ENCODE measurements around the gene RAB8B. TPM values are rescaled to one million over a fixed set of nuclear protein-coding genes. Genes with fewer than 3 reads are reported as not detected.

The RAB8B gene
- total RNA-seq, 1 experiment from 2014 or later = 11.7 TPM

DNA sequence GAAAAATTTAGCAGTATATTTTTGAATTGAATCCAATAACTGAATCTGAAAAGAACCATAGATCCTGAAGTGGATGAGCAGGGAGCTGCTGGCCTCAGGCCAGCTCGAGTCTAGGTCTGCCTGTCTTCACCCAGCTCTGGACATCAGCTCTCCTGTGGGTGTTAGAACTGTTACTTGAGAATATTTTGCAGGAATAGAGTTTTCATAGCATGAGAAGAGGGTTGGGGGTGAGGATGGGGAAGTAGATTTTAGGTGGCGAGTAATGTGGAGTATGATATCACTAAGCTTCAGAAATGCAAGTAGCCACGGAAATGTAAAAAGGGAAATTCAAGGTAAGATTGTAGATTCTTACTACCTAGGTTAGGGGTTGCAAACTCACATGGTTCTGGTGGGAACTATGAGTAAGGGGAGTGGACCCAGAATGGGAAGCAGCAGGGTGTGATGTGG is 6.2 kb downstream of the RAB8B start:
- H3K27ac Mint-ChIP-seq (ENCODE audit: low read depth, unreplicated experiment) = no peak overlapping the region
- H3K9me3 Mint-ChIP-seq (ENCODE audit: unreplicated experiment) = no peaks in the 10 kb centered on the region
- TF ChIP-seq, protein P1, sequence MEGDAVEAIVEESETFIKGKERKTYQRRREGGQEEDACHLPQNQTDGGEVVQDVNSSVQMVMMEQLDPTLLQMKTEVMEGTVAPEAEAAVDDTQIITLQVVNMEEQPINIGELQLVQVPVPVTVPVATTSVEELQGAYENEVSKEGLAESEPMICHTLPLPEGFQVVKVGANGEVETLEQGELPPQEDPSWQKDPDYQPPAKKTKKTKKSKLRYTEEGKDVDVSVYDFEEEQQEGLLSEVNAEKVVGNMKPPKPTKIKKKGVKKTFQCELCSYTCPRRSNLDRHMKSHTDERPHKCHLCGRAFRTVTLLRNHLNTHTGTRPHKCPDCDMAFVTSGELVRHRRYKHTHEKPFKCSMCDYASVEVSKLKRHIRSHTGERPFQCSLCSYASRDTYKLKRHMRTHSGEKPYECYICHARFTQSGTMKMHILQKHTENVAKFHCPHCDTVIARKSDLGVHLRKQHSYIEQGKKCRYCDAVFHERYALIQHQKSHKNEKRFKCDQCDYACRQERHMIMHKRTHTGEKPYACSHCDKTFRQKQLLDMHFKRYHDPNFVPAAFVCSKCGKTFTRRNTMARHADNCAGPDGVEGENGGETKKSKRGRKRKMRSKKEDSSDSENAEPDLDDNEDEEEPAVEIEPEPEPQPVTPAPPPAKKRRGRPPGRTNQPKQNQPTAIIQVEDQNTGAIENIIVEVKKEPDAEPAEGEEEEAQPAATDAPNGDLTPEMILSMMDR (IDR thresholded peaks at IDR 0.05; ENCODE audit: unreplicated experiment) = no peak
- H3K4me3 Mint-ChIP-seq (ENCODE audit: unreplicated experiment) = no peak overlapping the region
- ChIA-PET POLR2A (interaction anchor here (1.1 to 1.7 kb wide), 2 partner anchors 9 to 31 kb away, joined by 3 to 4 read pairs; no protein-coding TSS in a partner anchor), CTCF (no interaction called here)
- H3K27me3 Mint-ChIP-seq (ENCODE audit: insufficient read depth, unreplicated experiment) = no peaks in the 10 kb centered on the region
- H3K4me1 Mint-ChIP-seq (ENCODE audit: insufficient read depth, unreplicated experiment) = peaks cover 20% of the 10 kb centered on the region
- no peak for DNase-seq (ENCODE audit: unreplicated experiment)
- no peaks in the 10 kb centered on the region for H3K36me3 Mint-ChIP-seq (ENCODE audit: insufficient read depth, unreplicated experiment)
- intact Hi-C loops (cut with micrococcal nuclease) = no loop called here
- BruUV-seq (replicated peaks) = no TSS peak

DNA sequence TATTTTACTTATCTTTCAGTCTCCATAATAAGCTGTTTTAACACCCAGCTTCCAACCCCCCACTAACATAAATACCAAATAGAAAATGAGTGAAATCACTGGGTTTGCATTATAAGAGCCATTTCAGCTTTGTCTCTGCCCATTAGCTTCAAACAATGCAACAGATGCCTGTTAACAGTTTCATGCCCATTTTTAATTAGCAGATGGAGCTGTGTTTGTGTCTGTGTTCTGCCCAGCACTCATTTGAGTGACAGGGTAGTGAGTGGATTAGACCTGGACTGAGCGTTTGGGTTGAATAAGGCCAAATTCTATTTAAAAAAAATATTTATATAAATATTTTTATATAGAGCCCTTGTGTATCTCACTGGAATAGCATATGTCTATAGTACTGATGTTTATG is 7.4 kb downstream of the RAB8B start:
- TF ChIP-seq, protein P1 (IDR thresholded peaks at IDR 0.05; ENCODE audit: unreplicated experiment) = no peak
- intact Hi-C loops (cut with micrococcal nuclease) = no loop called here
- DNase-seq (ENCODE audit: unreplicated experiment) = no peak
- Mint-ChIP-seq H3K4me3 (ENCODE audit: unreplicated experiment) (no peak overlapping the region), H3K27ac (ENCODE audit: low read depth, unreplicated experiment) (no peak overlapping the region), H3K9me3 (ENCODE audit: unreplicated experiment) (no peaks in the 10 kb centered on the region), H3K27me3 (ENCODE audit: insufficient read depth, unreplicated experiment) (no peaks in the 10 kb centered on the region), H3K36me3 (ENCODE audit: insufficient read depth, unreplicated experiment) (no peaks in the 10 kb centered on the region), H3K4me1 (ENCODE audit: insufficient read depth, unreplicated experiment) (peaks cover 9% of the 10 kb centered on the region)
- ChIA-PET POLR2A (interaction anchor here (0.6 to 0.9 kb wide), 2 partner anchors 47 to 172 kb away, joined by 3 to 4 read pairs; no protein-coding TSS in a partner anchor), CTCF (interaction anchor here (0.9 kb wide), 1 partner anchor 21 kb away, joined by 3 read pairs; no protein-coding TSS in a partner anchor)
- no TSS peak for BruUV-seq (replicated peaks)

- BruUV-seq (replicated peaks) = no TSS peak
- Mint-ChIP-seq H3K4me1 (ENCODE audit: insufficient read depth, unreplicated experiment) (peaks cover 8% of the 10 kb centered on the region), H3K36me3 (ENCODE audit: insufficient read depth, unreplicated experiment) (no peaks in the 10 kb centered on the region), H3K27ac (ENCODE audit: low read depth, unreplicated experiment) (no peak overlapping the region), H3K9me3 (ENCODE audit: unreplicated experiment) (no peaks in the 10 kb centered on the region), H3K4me3 (ENCODE audit: unreplicated experiment) (no peak overlapping the region), H3K27me3 (ENCODE audit: insufficient read depth, unreplicated experiment) (no peaks in the 10 kb centered on the region)
- ChIA-PET POLR2A (interaction anchor here (0.6 to 1.5 kb wide), 7 partner anchors 9 to 392 kb away, joined by 3 to 5 read pairs (median 3); partner anchors contain the start of gene RAB8B), CTCF (interaction anchor here (0.8 kb wide), 1 partner anchor 207 kb away, joined by 5 read pairs; no protein-coding TSS in a partner anchor)
- intact Hi-C loops (cut with micrococcal nuclease) = no loop called here
- TF ChIP-seq, protein P1 (IDR thresholded peaks at IDR 0.05; ENCODE audit: unreplicated experiment) = no peak
- no peak for DNase-seq (ENCODE audit: unreplicated experiment)
Measured at GRCh38 chr15:63197626-63198025, 8.2 kb downstream of the RAB8B start.

GRCh38 chr15:63198371-63199250 is 9.2 kb downstream of the RAB8B start:
- ChIA-PET CTCF (interaction anchor here (0.8 kb wide), 1 partner anchor 206 kb away, joined by 5 read pairs; no protein-coding TSS in a partner anchor), POLR2A (interaction anchor here (0.7 to 1.5 kb wide), 5 partner anchors 10 to 47 kb away, joined by 3 to 5 read pairs (median 3); partner anchors contain the start of gene RAB8B)
- TF ChIP-seq, protein P1 (IDR thresholded peaks at IDR 0.05; ENCODE audit: unreplicated experiment) = no peak
- intact Hi-C loops (cut with micrococcal nuclease) = no loop called here
- no peak overlapping the region for H3K27ac Mint-ChIP-seq (ENCODE audit: low read depth, unreplicated experiment)
- no peaks in the 10 kb centered on the region for H3K27me3 Mint-ChIP-seq (ENCODE audit: insufficient read depth, unreplicated experiment)
- no peak for DNase-seq (ENCODE audit: unreplicated experiment)
- H3K9me3 Mint-ChIP-seq (ENCODE audit: unreplicated experiment) = no peaks in the 10 kb centered on the region
- no peaks in the 10 kb centered on the region for H3K36me3 Mint-ChIP-seq (ENCODE audit: insufficient read depth, unreplicated experiment)
- BruUV-seq (replicated peaks) = no TSS peak
- peaks cover 8% of the 10 kb centered on the region for H3K4me1 Mint-ChIP-seq (ENCODE audit: insufficient read depth, unreplicated experiment)
- no peak overlapping the region for H3K4me3 Mint-ChIP-seq (ENCODE audit: unreplicated experiment)
